H9 (cell line): ENCODE data around the gene JARID2. TPM values are rescaled to one million over a fixed set of nuclear protein-coding genes. Genes with fewer than 3 reads are reported as not detected.
A peak's percentile ranks its signal among the peaks of the same experiment; 100 is the strongest.

Experiments
- DNase-seq: peaks from one replicate; pipeline ENCODE4 v3.0.0-alpha.2; 2017
- H2AFZ ChIP-seq: one replicate; pipeline ENCODE4 v1.6.1; 2013; ENCODE audit warnings: mild to moderate bottlenecking, low read length, control low read depth, moderate library complexity
- H2AK5ac ChIP-seq: 2 replicates; pipeline ENCODE4 v1.6.1; 2013; ENCODE audit warnings: low read length, control low read depth, mixed read lengths; ENCODE audit not compliant: insufficient read length
- H2BK120ac ChIP-seq: one replicate; pipeline ENCODE4 v1.6.1; 2013; ENCODE audit warnings: low read depth, mild to moderate bottlenecking, low read length, control low read depth, inconsistent platforms; ENCODE audit not compliant: poor library complexity, severe bottlenecking
- H2BK12ac ChIP-seq: 2 replicates; pipeline ENCODE4 v1.6.1; 2013; ENCODE audit warnings: low read length, control low read depth, mixed read lengths, low read depth; ENCODE audit not compliant: insufficient read length
- H2BK15ac ChIP-seq: 2 replicates; pipeline ENCODE4 v1.6.1; 2013; ENCODE audit warnings: low read depth, low read length, control low read depth
- H2BK20ac ChIP-seq: one replicate; pipeline ENCODE4 v1.6.1; 2013; ENCODE audit warnings: low read depth, mild to moderate bottlenecking, low read length, control low read depth, inconsistent platforms; ENCODE audit not compliant: poor library complexity, severe bottlenecking
- H2BK5ac ChIP-seq: 2 replicates; pipeline ENCODE4 v1.6.1; 2013; ENCODE audit warnings: low read length, control low read depth, mixed read lengths; ENCODE audit not compliant: insufficient read length
- H3K14ac ChIP-seq: 2 replicates; pipeline ENCODE4 v1.6.1; 2013; ENCODE audit warnings: low read length, control low read depth; ENCODE audit not compliant: insufficient read depth
- H3K18ac ChIP-seq: 2 replicates; pipeline ENCODE4 v1.6.1; 2013; ENCODE audit warnings: low read depth, mild to moderate bottlenecking, mixed read lengths, low read length, control low read depth; ENCODE audit not compliant: insufficient read length
- H3K23ac ChIP-seq: 2 replicates; pipeline ENCODE4 v1.6.1; 2013; ENCODE audit warnings: low read length, control low read depth, mixed read lengths, low read depth; ENCODE audit not compliant: insufficient read length
- H3K23me2 ChIP-seq: 2 replicates; pipeline ENCODE4 v1.6.1; 2013; ENCODE audit warnings: low read depth, mild to moderate bottlenecking, mixed read lengths, low read length, control low read depth; ENCODE audit not compliant: insufficient read length, poor library complexity, severe bottlenecking
- H3K27ac ChIP-seq: 2 replicates; pipeline ENCODE4 v1.5.1; 2013; ENCODE audit warnings: low read length, control low read depth, mixed read lengths, low read depth; ENCODE audit not compliant: insufficient read length
- H3K27me3 ChIP-seq: 2 replicates; pipeline ENCODE4 v1.6.1; 2013; ENCODE audit warnings: low read length, control low read depth, inconsistent platforms; ENCODE audit not compliant: insufficient read depth
- H3K4ac ChIP-seq: 2 replicates; pipeline ENCODE4 v1.6.1; 2013; ENCODE audit warnings: low read depth, mild to moderate bottlenecking, control low read depth, inconsistent platforms, low read length, moderate library complexity
- H3K4me1 ChIP-seq: 2 replicates; pipeline ENCODE4 v1.6.1; 2013; ENCODE audit warnings: low read length, control low read depth, inconsistent platforms; ENCODE audit not compliant: insufficient read depth
- H3K4me2 ChIP-seq: 2 replicates; pipeline ENCODE4 v1.6.1; 2013; ENCODE audit warnings: low read length, control low read depth, mixed read lengths; ENCODE audit not compliant: insufficient read length, insufficient read depth
- H3K56ac ChIP-seq: 2 replicates; pipeline ENCODE4 v1.6.1; 2013; ENCODE audit warnings: low read depth, mild to moderate bottlenecking, mixed read lengths, low read length, control low read depth; ENCODE audit not compliant: insufficient read length
- H3K79me1 ChIP-seq: 2 replicates; pipeline ENCODE4 v1.6.1; 2013; ENCODE audit warnings: low read depth, mild to moderate bottlenecking, moderate library complexity, low read length, control low read depth, inconsistent platforms; ENCODE audit not compliant: insufficient read depth, poor library complexity, severe bottlenecking
- H3K79me2 ChIP-seq: 2 replicates; pipeline ENCODE4 v1.6.1; 2013; ENCODE audit warnings: low read length, control low read depth, inconsistent platforms; ENCODE audit not compliant: insufficient read depth
- H3K9ac ChIP-seq: 2 replicates; pipeline ENCODE4 v1.6.1; 2013; ENCODE audit warnings: low read length, control low read depth, mixed read lengths; ENCODE audit not compliant: insufficient read length; ENCODE audit errors: extremely low read depth
- H3K9me3 ChIP-seq: one replicate; pipeline ENCODE4 v1.6.1; 2013; ENCODE audit warnings: low read depth, low read length, inconsistent platforms; ENCODE audit not compliant: control insufficient read depth
- H3T11ph ChIP-seq: one replicate; pipeline ENCODE4 v1.6.1; 2013; ENCODE audit warnings: mild to moderate bottlenecking, low read length, control low read depth, inconsistent platforms
- H4K20me1 ChIP-seq: one replicate; pipeline ENCODE4 v1.6.1; 2013; ENCODE audit not compliant: control insufficient read depth, insufficient read length, insufficient read depth
- H4K5ac ChIP-seq: 2 replicates; pipeline ENCODE4 v1.6.1; 2013; ENCODE audit warnings: low read depth, mild to moderate bottlenecking, mixed read lengths, low read length, control low read depth; ENCODE audit not compliant: insufficient read length
- H4K8ac ChIP-seq: replicated peaks from 2 replicates; pipeline ENCODE4 v1.6.1; 2013; ENCODE audit warnings: low read length, control low read depth, mixed read lengths, low read depth; ENCODE audit not compliant: insufficient read length
- H4K91ac ChIP-seq: 2 replicates; pipeline ENCODE4 v1.6.1; 2013; ENCODE audit warnings: low read depth, mild to moderate bottlenecking, moderate library complexity, mixed read lengths, low read length, control low read depth; ENCODE audit not compliant: insufficient read length
- H3K27ac Mint-ChIP-seq, 3 experiments: 2 replicates in 2 of 3; 3 replicates in 1 of 3; pipeline ENCODE4 v1.8.0; 2020 to 2021; ENCODE audit warnings: mixed read lengths in 3 of 3, mild to moderate bottlenecking in 1 of 3, moderate library complexity in 1 of 3
- H3K27me3 Mint-ChIP-seq: 2 replicates; pipeline ENCODE4 v1.8.0; 2021; ENCODE audit warnings: low read depth, mild to moderate bottlenecking, moderate library complexity, mixed read lengths
- H3K36me3 Mint-ChIP-seq, 3 experiments: 2 replicates in 2 of 3; 3 replicates in 1 of 3; pipeline ENCODE4 v1.8.0; 2020 to 2021; ENCODE audit warnings: low read depth in 3 of 3, mixed read lengths in 3 of 3; ENCODE audit not compliant: insufficient read depth in 1 of 3
- H3K4me1 Mint-ChIP-seq, 2 experiments: 2 replicates each; pipeline ENCODE4 v1.8.0; 2020; ENCODE audit warnings: mixed read lengths in 2 of 2
- H3K4me3 Mint-ChIP-seq, 2 experiments: 2 replicates in 1 of 2; 3 replicates in 1 of 2; pipeline ENCODE4 v1.8.0; 2020 to 2021; ENCODE audit warnings: mild to moderate bottlenecking in 2 of 2, mixed read lengths in 2 of 2, moderate library complexity in 1 of 2
- H3K9me3 Mint-ChIP-seq, 2 experiments: 2 replicates in 1 of 2; 3 replicates in 1 of 2; pipeline ENCODE4 v1.8.0; 2020; ENCODE audit warnings: mild to moderate bottlenecking in 2 of 2, mixed read lengths in 2 of 2, moderate library complexity in 1 of 2
- CTCF ChIP-seq: fragments of 200-600 bp; sonication (generic); conservative IDR thresholded peaks from 3 replicates; pipeline ENCODE4 v1.8.0; 2021; ENCODE audit warnings: antibody characterized with exemption, mild to moderate bottlenecking
- WGBS: extraction: QIAGEN DNeasy Blood & Tissue Kit; methylation state at CpG from one replicate; pipeline ENCODE4 v1.1.7; 2013; ENCODE audit warnings: missing lambda C conversion rate, low lambda C conversion rate, mixed read lengths; ENCODE audit not compliant: insufficient read length; ENCODE audit errors: extremely low coverage; 5-methylcytosine and 5-hydroxymethylcytosine counted together
- total RNA-seq: library from RNA; stranded (reverse); gene quantifications from 2 replicates; pipeline ENCODE4 v1.2.1, GENCODE V29; 2021

The JARID2 gene
- total RNA-seq, 1 experiment from 2014 or later, result 174 TPM

- Histone ChIP-seq H3K27ac (no peak overlapping the region), H3K9ac (no peak overlapping the region), H4K20me1 (no peaks in the 10 kb centered on the region), H4K5ac (no peak overlapping the region), H4K91ac (no peak overlapping the region), H2BK15ac (no peak overlapping the region), H3K56ac (no peak overlapping the region), H2AK5ac (no peak overlapping the region), H4K8ac (no peak overlapping the region), H2BK5ac (no peak overlapping the region), H2AFZ (no peak overlapping the region), H2BK20ac (no peak overlapping the region), H2BK120ac (no peak overlapping the region), H3K4me1 (peaks cover 27% of the 10 kb centered on the region), H3K23ac (no peak overlapping the region), H3T11ph (no peak overlapping the region), H3K9me3 (no peaks in the 10 kb centered on the region), H3K23me2 (no peaks in the 10 kb centered on the region), H3K4me2 (no peak overlapping the region), H3K79me2 (peaks cover 93% of the 10 kb centered on the region), H3K14ac (no peak overlapping the region), H2BK12ac (no peak overlapping the region), H3K4ac (no peak overlapping the region), H3K27me3 (no peaks in the 10 kb centered on the region), H3K18ac (no peak overlapping the region), H3K79me1 (no peaks in the 10 kb centered on the region)
- no peak for DNase-seq
- Mint-ChIP-seq H3K27me3 (no peaks in the 10 kb centered on the region), H3K36me3 (peaks cover 0 to 6% (median 0%) of the 10 kb centered on the region in 3 experiments; a peak in 3 of 7 replicates), H3K27ac (0 out of 7 replicates have a peak overlapping the region, but pooled peaks of 1 of the 3 experiments have one; percentile 32), H3K4me3 (no peak overlapping the region), H3K9me3 (no peaks in the 10 kb centered on the region), H3K4me1 (peaks cover 34 to 45% of the 10 kb centered on the region in 2 experiments)
- WGBS, result no CpG with 5 or more reads among the region's 9 CpGs
- no peak for TF ChIP-seq CTCF
Measured at GRCh38 chr6:15360300-15360699, 114.4 kb downstream of the JARID2 start.
